CD4-positive, alpha-beta T cell treated with Interleukin-15 for 4 hours (primary cell): ENCODE results near the gene CD40LG.

Source experiments
- DNase-seq: peaks from one replicate; pipeline ENCODE4 v3.0.0-alpha.2; 2020; ENCODE audit warnings: low spot score

CD40LG gene

GRCh38 chrX:136697156-136697555 is 49.2 kb downstream of the CD40LG start:
- no peak for DNase-seq

- peak; percentile 32 for DNase-seq
Observed at GRCh38 chrX:136708348-136708747, 60.4 kb downstream of the CD40LG start.
